Keratinocyte (primary cell): ENCODE measurements around the gene KCTD17. TPM values are rescaled to one million over a fixed set of nuclear protein-coding genes. Genes with fewer than 3 reads are reported as not detected.

Source experiments
- DNase-seq: peaks from one replicate; pipeline ENCODE4 v3.0.0-alpha.2; 2011; ENCODE audit warnings: low read depth, missing footprints, low spot score
- FAIRE-seq: peaks from 2 replicates; lab custom pipeline; 2011; peaks lifted over from hg19 to GRCh38; lab: Jason Lieb, UNC
- H2AFZ ChIP-seq: 2 replicates; pipeline ENCODE4 v1.6.0; 2012; ENCODE audit warnings: low read length, control low read depth, inconsistent platforms; ENCODE audit not compliant: control insufficient read depth
- H3K27ac ChIP-seq: 2 replicates; pipeline ENCODE4 v1.5.1; 2011; ENCODE audit warnings: low read length; ENCODE audit not compliant: control insufficient read depth, insufficient read depth
- H3K27me3 ChIP-seq: 3 replicates; pipeline ENCODE4 v1.6.0; 2011; ENCODE audit warnings: low read length; ENCODE audit not compliant: control insufficient read depth, insufficient read depth; ENCODE audit errors: extremely low read depth
- H3K36me3 ChIP-seq, 2 experiments: 2 replicates in 1 of 2; 3 replicates in 1 of 2; pipeline ENCODE4 v1.5.1; 2011; ENCODE audit warnings: low read length in 2 of 2, mild to moderate bottlenecking in 1 of 2; ENCODE audit not compliant: control insufficient read depth in 2 of 2, insufficient read depth in 2 of 2; ENCODE audit errors: extremely low read depth in 1 of 2
- H3K4me1 ChIP-seq: 3 replicates; pipeline ENCODE4 v1.5.1; 2011; ENCODE audit warnings: low read length; ENCODE audit not compliant: control insufficient read depth, insufficient read depth; ENCODE audit errors: extremely low read depth
- H3K4me2 ChIP-seq: 3 replicates; pipeline ENCODE4 v1.6.0; 2011; ENCODE audit warnings: low read depth, low read length; ENCODE audit not compliant: control insufficient read depth, insufficient read depth; ENCODE audit errors: extremely low read depth
- H3K4me3 ChIP-seq, 3 experiments: fragments of 200-600 bp in 1 of 3; sonication (generic) in 1 of 3; 2 replicates in 2 of 3; 3 replicates in 1 of 3; pipeline ENCODE4 v1.5.1; 2011 to 2016; ENCODE audit warnings: low read length in 3 of 3, mild to moderate bottlenecking in 3 of 3, control low read depth in 2 of 3, inconsistent platforms in 1 of 3, low read depth in 1 of 3, mixed read lengths in 1 of 3, mixed run types in 1 of 3, moderate library complexity in 1 of 3; ENCODE audit not compliant: control insufficient read depth in 2 of 3, insufficient read depth in 2 of 3; ENCODE audit errors: extremely low read depth in 1 of 3
- H3K79me2 ChIP-seq: 2 replicates; pipeline ENCODE4 v1.6.0; 2012; ENCODE audit warnings: low read length; ENCODE audit not compliant: control insufficient read depth, insufficient read depth
- H3K9ac ChIP-seq: 3 replicates; pipeline ENCODE4 v1.6.0; 2011; ENCODE audit warnings: low read length; ENCODE audit not compliant: control insufficient read depth, insufficient read depth; ENCODE audit errors: extremely low read depth
- H3K9me1 ChIP-seq: 3 replicates; pipeline ENCODE4 v1.6.0; 2011; ENCODE audit warnings: low read length; ENCODE audit not compliant: control insufficient read depth, insufficient read depth; ENCODE audit errors: extremely low read depth
- H3K9me3 ChIP-seq: 2 replicates; pipeline ENCODE4 v1.5.1; 2012; ENCODE audit warnings: low read depth, low read length; ENCODE audit not compliant: control insufficient read depth
- H4K20me1 ChIP-seq: 3 replicates; pipeline ENCODE4 v1.6.0; 2011; ENCODE audit warnings: low read length; ENCODE audit not compliant: control insufficient read depth, insufficient read depth; ENCODE audit errors: extremely low read depth
- CTCF ChIP-seq, 3 experiments: IDR thresholded peaks in 1 of 3; conservative IDR thresholded peaks in 1 of 3; optimal IDR thresholded peaks in 1 of 3; 2 replicates in 2 of 3; 3 replicates in 1 of 3; pipeline versions ENCODE3 to v1.5.1; 2011; ENCODE audit warnings: low read length in 3 of 3, mild to moderate bottlenecking in 3 of 3, moderate library complexity in 2 of 3, control low read depth in 1 of 3, inconsistent platforms in 1 of 3; ENCODE audit not compliant: insufficient read depth in 2 of 3; ENCODE audit errors: extremely low read depth in 1 of 3
- EZH2 ChIP-seq: IDR thresholded peaks from one replicate; pipeline ENCODE4 v1.6.1; 2012; ENCODE audit warnings: inconsistent platforms, mild to moderate bottlenecking, low read length, moderate library complexity
- dilution Hi-C: fragments of 300-500 bp; cut with MboI; formaldehyde crosslinking; loops from one replicate; pipeline ENCODE4 v1.7.0; 2020; ENCODE audit warnings: low sequenced_read_pairs; ENCODE audit not compliant: extremely low pct_ligation_motif_present
- polyA plus RNA-seq, 5 experiments: library from polyadenylated mRNA; depleted of rRNA in 3 of 5; stranded (reverse) in 3 of 5; stranded (forward) in 1 of 5; unstranded in 1 of 5; fragments of >200 nt; gene quantifications; 1 replicate in 1 of 5; 2 replicates in 3 of 5; 3 replicates in 1 of 5; pipeline versions ENCODE4 v1.2.1 to v1.2.3, GENCODE V29; 2011 to 2012; ENCODE audit warnings: missing spikeins in 2 of 5, low read depth in 1 of 5, low replicate concordance in 1 of 5

KCTD17 gene
- polyA plus RNA-seq, 1 donor (not counting 4 experiments of a cell fraction or from before 2014, with no cell fraction given): 16.3 TPM

- dilution Hi-C loops: no loop called here
- no peak overlapping the region for H3K4me2 ChIP-seq
- no peak for DNase-seq
- TF ChIP-seq CTCF (optimal IDR thresholded peaks at IDR 0.05 in 1 of 3, IDR thresholded peaks at IDR 0.05 in 1 of 3, conservative IDR thresholded peaks at IDR 0.05 in 1 of 3; ENCODE audit: extremely low read depth in 1 of 3, insufficient read depth in 2 of 3, low read length in 3 of 3): no peak
- no peak for TF ChIP-seq EZH2
- H3K79me2 ChIP-seq: no peaks in the 10 kb centered on the region
- H3K36me3 ChIP-seq: no peaks in the 10 kb centered on the region
- H3K9me1 ChIP-seq: no peaks in the 10 kb centered on the region
- H3K9me3 ChIP-seq: no peaks in the 10 kb centered on the region
- H3K27me3 ChIP-seq: peaks cover 3% of the 10 kb centered on the region
- FAIRE-seq: no peak
- H3K9ac ChIP-seq: no peak overlapping the region
- H3K4me1 ChIP-seq: no peaks in the 10 kb centered on the region
- no peaks in the 10 kb centered on the region for H4K20me1 ChIP-seq
- no peak overlapping the region for H3K4me3 ChIP-seq
- no peak overlapping the region for H2AFZ ChIP-seq
- no peak overlapping the region for H3K27ac ChIP-seq
Measured at GRCh38 chr22:37079158-37079557, 27.6 kb downstream of the KCTD17 start.

GRCh38 chr22:37079668-37080171, 28.2 kb downstream of the KCTD17 start:
- dilution Hi-C loops: no loop called here
- no peak for FAIRE-seq
- Histone ChIP-seq H3K36me3 (no peaks in the 10 kb centered on the region), H3K79me2 (no peaks in the 10 kb centered on the region), H3K4me3 (no peak overlapping the region), H2AFZ (no peak overlapping the region), H3K4me1 (no peaks in the 10 kb centered on the region), H4K20me1 (no peaks in the 10 kb centered on the region), H3K9me1 (no peaks in the 10 kb centered on the region), H3K4me2 (no peak overlapping the region), H3K9me3 (no peaks in the 10 kb centered on the region), H3K27ac (no peak overlapping the region), H3K27me3 (peaks cover 3% of the 10 kb centered on the region), H3K9ac (no peak overlapping the region)
- DNase-seq: no peak
- TF ChIP-seq CTCF (optimal IDR thresholded peaks at IDR 0.05 in 1 of 3, IDR thresholded peaks at IDR 0.05 in 1 of 3, conservative IDR thresholded peaks at IDR 0.05 in 1 of 3; ENCODE audit: extremely low read depth in 1 of 3, insufficient read depth in 2 of 3, low read length in 3 of 3): no peak
- no peak for TF ChIP-seq EZH2
